ENCODE measurements around the gene CEBPZOS.

DNA sequence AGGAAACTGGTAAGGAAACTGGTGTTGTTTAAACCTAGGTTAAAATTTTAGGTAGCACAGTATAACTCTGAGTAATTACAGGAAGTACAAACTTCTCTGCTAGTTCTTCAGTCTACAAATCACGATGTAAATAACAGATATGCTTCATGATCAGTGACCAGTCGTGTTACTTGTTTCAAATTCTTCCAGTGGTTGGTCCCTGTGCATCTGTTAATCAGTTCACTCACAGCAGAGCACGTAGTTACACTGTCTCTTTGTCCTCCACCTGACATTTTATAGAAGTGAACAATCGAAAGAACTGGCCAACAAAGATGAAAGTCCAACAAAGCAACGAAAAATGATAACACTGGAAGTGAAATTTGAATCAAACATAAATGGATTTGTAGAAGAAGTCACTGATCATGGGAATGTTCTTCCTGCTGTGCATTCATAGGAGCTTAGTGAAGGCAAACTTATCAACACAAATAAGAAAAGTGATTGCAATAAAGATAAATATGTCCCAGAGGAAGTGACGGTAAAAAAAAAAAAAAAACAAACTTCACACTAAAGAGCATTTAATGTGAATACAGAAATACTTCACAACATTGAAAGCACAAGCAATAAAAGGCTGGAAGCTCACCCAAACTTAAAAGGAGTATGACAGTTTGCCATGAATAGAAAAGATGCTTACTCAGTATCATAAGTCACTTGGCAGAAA is 46.5 kb upstream of the CEBPZOS start:
- no peak for TF ChIP-seq RFX5 (IDR thresholded peaks at IDR 0.05; ENCODE audit: low read depth, low read length)
- TF ChIP-seq POLR2A (IDR thresholded peaks at IDR 0.05; ENCODE audit: low read depth, low read length): no peak
- TF ChIP-seq, protein P1, sequence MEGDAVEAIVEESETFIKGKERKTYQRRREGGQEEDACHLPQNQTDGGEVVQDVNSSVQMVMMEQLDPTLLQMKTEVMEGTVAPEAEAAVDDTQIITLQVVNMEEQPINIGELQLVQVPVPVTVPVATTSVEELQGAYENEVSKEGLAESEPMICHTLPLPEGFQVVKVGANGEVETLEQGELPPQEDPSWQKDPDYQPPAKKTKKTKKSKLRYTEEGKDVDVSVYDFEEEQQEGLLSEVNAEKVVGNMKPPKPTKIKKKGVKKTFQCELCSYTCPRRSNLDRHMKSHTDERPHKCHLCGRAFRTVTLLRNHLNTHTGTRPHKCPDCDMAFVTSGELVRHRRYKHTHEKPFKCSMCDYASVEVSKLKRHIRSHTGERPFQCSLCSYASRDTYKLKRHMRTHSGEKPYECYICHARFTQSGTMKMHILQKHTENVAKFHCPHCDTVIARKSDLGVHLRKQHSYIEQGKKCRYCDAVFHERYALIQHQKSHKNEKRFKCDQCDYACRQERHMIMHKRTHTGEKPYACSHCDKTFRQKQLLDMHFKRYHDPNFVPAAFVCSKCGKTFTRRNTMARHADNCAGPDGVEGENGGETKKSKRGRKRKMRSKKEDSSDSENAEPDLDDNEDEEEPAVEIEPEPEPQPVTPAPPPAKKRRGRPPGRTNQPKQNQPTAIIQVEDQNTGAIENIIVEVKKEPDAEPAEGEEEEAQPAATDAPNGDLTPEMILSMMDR (conservative IDR thresholded peaks at IDR 0.05; ENCODE audit: low read depth, low read length): no peak
- no peak for TF ChIP-seq CHD1 (IDR thresholded peaks at IDR 0.05; ENCODE audit: low read depth, low read length)
- no peak for TF ChIP-seq SMC3 (IDR thresholded peaks at IDR 0.05; ENCODE audit: low read depth, low read length)
- no peak for TF ChIP-seq MXI1 (IDR thresholded peaks at IDR 0.05; ENCODE audit: borderline replicate concordance, low read depth, low read length)
- no peak for TF ChIP-seq RAD21 (IDR thresholded peaks at IDR 0.05; ENCODE audit: low read length)
- no peak for TF ChIP-seq BHLHE40 (IDR thresholded peaks at IDR 0.05; ENCODE audit: low read depth, low read length)
- no peak for TF ChIP-seq MAFK (IDR thresholded peaks at IDR 0.05; ENCODE audit: low read depth, low read length)
- TF ChIP-seq NFE2L2 (IDR thresholded peaks at IDR 0.05; ENCODE audit: low read depth, low read length): no peak
- no peak for TF ChIP-seq CEBPB (IDR thresholded peaks at IDR 0.05; ENCODE audit: low read depth, low read length)
- TF ChIP-seq, protein P2, sequence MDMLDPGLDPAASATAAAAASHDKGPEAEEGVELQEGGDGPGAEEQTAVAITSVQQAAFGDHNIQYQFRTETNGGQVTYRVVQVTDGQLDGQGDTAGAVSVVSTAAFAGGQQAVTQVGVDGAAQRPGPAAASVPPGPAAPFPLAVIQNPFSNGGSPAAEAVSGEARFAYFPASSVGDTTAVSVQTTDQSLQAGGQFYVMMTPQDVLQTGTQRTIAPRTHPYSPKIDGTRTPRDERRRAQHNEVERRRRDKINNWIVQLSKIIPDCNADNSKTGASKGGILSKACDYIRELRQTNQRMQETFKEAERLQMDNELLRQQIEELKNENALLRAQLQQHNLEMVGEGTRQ (IDR thresholded peaks at IDR 0.05; ENCODE audit: low read depth, low read length): no peak
- no peak for TF ChIP-seq MAZ (IDR thresholded peaks at IDR 0.05; ENCODE audit: borderline replicate concordance, low read depth, low read length)
- TF ChIP-seq, protein P3, sequence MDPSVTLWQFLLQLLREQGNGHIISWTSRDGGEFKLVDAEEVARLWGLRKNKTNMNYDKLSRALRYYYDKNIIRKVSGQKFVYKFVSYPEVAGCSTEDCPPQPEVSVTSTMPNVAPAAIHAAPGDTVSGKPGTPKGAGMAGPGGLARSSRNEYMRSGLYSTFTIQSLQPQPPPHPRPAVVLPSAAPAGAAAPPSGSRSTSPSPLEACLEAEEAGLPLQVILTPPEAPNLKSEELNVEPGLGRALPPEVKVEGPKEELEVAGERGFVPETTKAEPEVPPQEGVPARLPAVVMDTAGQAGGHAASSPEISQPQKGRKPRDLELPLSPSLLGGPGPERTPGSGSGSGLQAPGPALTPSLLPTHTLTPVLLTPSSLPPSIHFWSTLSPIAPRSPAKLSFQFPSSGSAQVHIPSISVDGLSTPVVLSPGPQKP (IDR thresholded peaks at IDR 0.05; ENCODE audit: borderline replicate concordance, low read depth, low read length): no peak
